ENCODE measurements around the gene CASTOR1. TPM values are rescaled to one million over a fixed set of nuclear protein-coding genes. Genes with fewer than 3 reads are reported as not detected.

CASTOR1 gene
- total RNA-seq, 2 donors from 2014 or later: 10.6 to 12.4 TPM

DNA sequence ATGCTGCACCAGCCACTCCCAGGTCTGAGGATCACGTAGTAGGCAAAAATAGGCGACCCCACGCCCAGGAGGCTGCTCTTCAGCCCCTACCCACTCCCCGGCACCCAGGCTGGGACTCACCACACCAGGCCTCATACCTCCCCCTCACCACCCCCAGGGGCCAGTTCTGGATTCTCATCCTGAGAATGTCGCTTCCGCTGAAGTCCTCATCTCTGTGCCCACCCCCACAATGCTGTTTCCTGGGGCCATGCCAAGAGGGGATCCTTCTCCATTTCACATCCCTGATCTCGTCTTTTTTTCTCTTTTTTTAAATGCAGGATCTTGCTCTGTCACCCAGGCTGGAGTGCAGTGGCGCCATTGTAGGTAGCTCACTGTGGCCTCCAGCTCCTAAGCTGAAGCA, 21.0 kb downstream of the CASTOR1 start:
- H3K27ac Mint-ChIP-seq: peak overlapping the region; percentile 96
- DNase-seq (no peak), ATAC-seq (no peak)
- H3K4me1 Mint-ChIP-seq: peaks cover 44% of the 10 kb centered on the region
- peaks cover 2% of the 10 kb centered on the region for H3K36me3 Mint-ChIP-seq (ENCODE audit: low read depth)
- peak overlapping the region; percentile 82 for H3K4me3 Mint-ChIP-seq
- no peaks in the 10 kb centered on the region for H3K9me3 ChIP-seq (ENCODE audit: control insufficient read depth, low read length, poor library complexity, severe bottlenecking)
- no peaks in the 10 kb centered on the region for H3K27me3 Mint-ChIP-seq

- Mint-ChIP-seq H3K4me1 (peaks cover 44% of the 10 kb centered on the region), H3K27me3 (no peaks in the 10 kb centered on the region), H3K27ac (peak overlapping the region; percentile 96), H3K36me3 (ENCODE audit: low read depth) (peaks cover 2% of the 10 kb centered on the region), H3K4me3 (peak overlapping the region; percentile 96)
- DNase-seq: peak in 2 of 3 donors; percentile 37 to 47
- no peaks in the 10 kb centered on the region for H3K9me3 ChIP-seq (ENCODE audit: control insufficient read depth, low read length, poor library complexity, severe bottlenecking)
- ATAC-seq: no peak
Measured at GRCh38 chr22:30267382-30268302, 21.7 kb downstream of the CASTOR1 start.

- Mint-ChIP-seq H3K4me3 (peak within 1 kb of the TSS; percentile 96), H3K36me3 (ENCODE audit: low read depth) (peaks cover 2% of the 10 kb centered on the region), H3K4me1 (peaks cover 49% of the 10 kb centered on the region)
Measured at GRCh38 chr22:30266445-30267381, 22.6 kb downstream of the CASTOR1 start, which contains the start of gene OSM. Gene OSM (minus strand): TSS chr22:30266851. CDS start chr22:30266799, 52 bp downstream.

GRCh38 chr22:30265823-30266444, 23.4 kb downstream of the CASTOR1 start:
- peaks cover 2% of the 10 kb centered on the region for H3K36me3 Mint-ChIP-seq (ENCODE audit: low read depth)
- H3K27me3 Mint-ChIP-seq: no peaks in the 10 kb centered on the region
- peak overlapping the region; percentile 96 for H3K27ac Mint-ChIP-seq
- peak overlapping the region; percentile 96 for H3K4me3 Mint-ChIP-seq
- peaks cover 55% of the 10 kb centered on the region for H3K4me1 Mint-ChIP-seq
- no peaks in the 10 kb centered on the region for H3K9me3 ChIP-seq (ENCODE audit: control insufficient read depth, low read length, poor library complexity, severe bottlenecking)
- peak; percentile 78 for ATAC-seq
- peak; percentile 64 to 73 (median 68) for DNase-seq

More at GRCh38 chr22:30266445-30267381, 22.6 kb downstream of the CASTOR1 start, which contains the start of gene OSM:
- Mint-ChIP-seq H3K27me3 (no peaks in the 10 kb centered on the region), H3K27ac (peak within 1 kb of the TSS; percentile 96)
- peak; percentile 39 for ATAC-seq
- H3K9me3 ChIP-seq (ENCODE audit: control insufficient read depth, low read length, poor library complexity, severe bottlenecking): no peaks in the 10 kb centered on the region
- DNase-seq: peak; percentile 52 to 59 (median 57)

DNA sequence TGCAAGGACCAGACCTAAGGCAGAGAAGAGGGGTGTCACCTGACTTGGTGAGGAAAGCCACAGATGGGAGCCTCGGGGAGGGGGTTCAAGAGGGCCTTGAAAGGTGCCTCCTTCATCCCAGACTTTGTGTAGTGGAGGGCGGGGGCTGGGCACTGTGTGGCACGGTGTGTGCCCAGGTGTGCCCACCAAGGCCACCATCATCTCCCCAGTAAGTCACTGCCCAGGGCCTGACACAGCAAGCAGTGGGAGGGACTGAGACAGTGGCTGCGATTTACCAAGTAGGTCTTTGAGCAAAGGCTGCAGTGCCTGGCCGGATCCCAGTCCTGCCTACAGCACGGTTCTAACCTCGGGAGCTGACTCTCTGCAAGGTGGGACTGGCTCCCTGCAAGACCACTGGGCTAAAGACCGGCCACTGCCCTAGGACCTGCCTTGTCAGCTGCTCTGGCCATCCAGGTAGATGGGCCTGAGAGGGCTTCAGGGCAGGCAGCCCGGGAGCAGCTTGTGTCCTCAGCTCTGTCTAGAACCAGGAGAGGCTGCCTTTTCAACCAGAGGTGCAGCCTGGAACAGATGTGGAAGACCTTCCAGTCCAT, 24.1 kb downstream of the CASTOR1 start:
- Mint-ChIP-seq H3K36me3 (ENCODE audit: low read depth) (no peaks in the 10 kb centered on the region), H3K27ac (peak overlapping the region; percentile 96), H3K27me3 (no peaks in the 10 kb centered on the region), H3K4me1 (peaks cover 55% of the 10 kb centered on the region), H3K4me3 (peak overlapping the region; percentile 96)
- no peak for DNase-seq
- H3K9me3 ChIP-seq (ENCODE audit: control insufficient read depth, low read length, poor library complexity, severe bottlenecking): no peaks in the 10 kb centered on the region
- no peak for ATAC-seq

GRCh38 chr22:30263883-30264282, 25.4 kb downstream of the CASTOR1 start:
- ATAC-seq: no peak
- H3K36me3 Mint-ChIP-seq (ENCODE audit: low read depth): no peaks in the 10 kb centered on the region
- peak overlapping the region; percentile 96 for H3K4me3 Mint-ChIP-seq
- no peaks in the 10 kb centered on the region for H3K27me3 Mint-ChIP-seq
- peaks cover 55% of the 10 kb centered on the region for H3K4me1 Mint-ChIP-seq
- no peaks in the 10 kb centered on the region for H3K9me3 ChIP-seq (ENCODE audit: control insufficient read depth, low read length, poor library complexity, severe bottlenecking)
- H3K27ac Mint-ChIP-seq: peak overlapping the region; percentile 96
- DNase-seq: no peak

- ATAC-seq (no peak), DNase-seq (peak; percentile 69 to 77 (median 75))
- Mint-ChIP-seq H3K27ac (peak overlapping the region; percentile 78), H3K4me3 (peak overlapping the region; percentile 90), H3K36me3 (ENCODE audit: low read depth) (no peaks in the 10 kb centered on the region), H3K4me1 (peaks cover 52% of the 10 kb centered on the region), H3K27me3 (no peaks in the 10 kb centered on the region)
- no peaks in the 10 kb centered on the region for H3K9me3 ChIP-seq (ENCODE audit: control insufficient read depth, low read length, poor library complexity, severe bottlenecking)
Measured at GRCh38 chr22:30262917-30263741, 26.2 kb downstream of the CASTOR1 start.

DNA sequence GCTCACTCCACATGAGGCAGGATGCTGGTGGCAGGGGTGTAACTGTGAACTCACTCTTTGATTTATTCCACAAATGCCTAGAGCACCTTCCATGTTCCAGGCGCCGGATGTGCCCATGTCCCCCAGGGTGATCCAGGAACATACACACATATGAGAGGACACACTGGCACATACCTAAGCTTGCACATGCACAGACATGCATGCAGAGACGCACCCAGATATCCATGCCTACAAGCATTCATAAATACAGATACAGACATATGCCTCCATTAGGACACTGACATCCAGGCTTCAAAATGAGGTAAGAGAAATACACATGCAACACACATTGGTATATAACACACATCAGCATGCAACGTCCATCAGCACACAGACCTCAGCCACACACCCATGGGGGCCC, 27.2 kb downstream of the CASTOR1 start:
- Mint-ChIP-seq H3K27ac (no peak overlapping the region), H3K36me3 (ENCODE audit: low read depth) (no peaks in the 10 kb centered on the region), H3K4me1 (peaks cover 45% of the 10 kb centered on the region), H3K27me3 (no peaks in the 10 kb centered on the region), H3K4me3 (peak overlapping the region; percentile 70)
- DNase-seq (no peak), ATAC-seq (no peak)
- no peaks in the 10 kb centered on the region for H3K9me3 ChIP-seq (ENCODE audit: control insufficient read depth, low read length, poor library complexity, severe bottlenecking)

GRCh38 chr22:30261134-30261533, 28.2 kb downstream of the CASTOR1 start:
- DNase-seq (no peak), ATAC-seq (no peak)
- peaks cover 42% of the 10 kb centered on the region for H3K4me1 Mint-ChIP-seq
- H3K36me3 Mint-ChIP-seq (ENCODE audit: low read depth): no peaks in the 10 kb centered on the region
- H3K9me3 ChIP-seq (ENCODE audit: control insufficient read depth, low read length, poor library complexity, severe bottlenecking): no peaks in the 10 kb centered on the region
- no peak overlapping the region for H3K27ac Mint-ChIP-seq
- no peak overlapping the region for H3K4me3 Mint-ChIP-seq
- H3K27me3 Mint-ChIP-seq: no peaks in the 10 kb centered on the region

DNA sequence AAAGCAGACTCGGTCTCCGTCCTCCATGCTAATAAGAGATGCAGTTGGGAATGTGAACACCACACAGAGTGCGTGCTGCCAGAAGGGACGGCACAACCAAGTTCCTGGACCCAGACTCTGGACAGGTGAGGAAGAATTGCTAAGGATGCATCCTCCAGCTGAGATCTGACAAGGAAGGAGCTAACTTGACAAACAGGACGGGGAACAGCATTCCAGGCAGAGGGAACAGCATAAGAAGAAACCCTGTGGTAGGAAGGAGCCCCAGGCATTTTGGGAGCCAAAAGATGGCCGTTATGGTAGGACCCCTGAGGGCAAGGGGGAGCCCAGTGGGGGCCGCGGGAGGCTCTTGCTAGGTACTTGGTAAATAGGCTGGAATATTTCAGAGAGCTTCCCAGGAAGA, 28.6 kb downstream of the CASTOR1 start:
- Mint-ChIP-seq H3K27me3 (no peaks in the 10 kb centered on the region), H3K4me1 (peaks cover 39% of the 10 kb centered on the region), H3K36me3 (ENCODE audit: low read depth) (no peaks in the 10 kb centered on the region), H3K4me3 (no peak overlapping the region), H3K27ac (no peak overlapping the region)
- no peak for ATAC-seq
- H3K9me3 ChIP-seq (ENCODE audit: control insufficient read depth, low read length, poor library complexity, severe bottlenecking): no peaks in the 10 kb centered on the region
- DNase-seq: no peak

DNA sequence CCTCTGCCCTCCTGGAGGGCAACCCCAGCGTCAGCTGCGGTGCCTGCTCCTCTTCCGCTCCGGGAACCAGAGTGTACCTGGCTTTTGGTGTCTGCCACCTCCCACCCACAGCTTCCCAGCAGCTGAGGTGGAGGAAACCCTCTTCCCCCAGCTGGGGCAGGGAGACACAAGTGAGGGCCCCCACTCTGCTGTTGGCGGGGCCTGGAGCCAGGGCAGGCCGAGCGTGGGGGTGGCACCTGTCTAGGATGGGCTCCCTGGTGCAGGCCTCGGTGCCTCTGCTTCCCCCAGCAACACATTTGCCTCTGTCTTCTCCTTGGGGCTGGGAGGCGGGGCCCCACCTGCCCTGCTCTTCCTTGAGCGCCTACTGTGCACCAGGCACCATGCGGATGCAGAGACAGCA, 29.0 kb downstream of the CASTOR1 start:
- Mint-ChIP-seq H3K27me3 (no peaks in the 10 kb centered on the region), H3K4me1 (peaks cover 37% of the 10 kb centered on the region), H3K36me3 (ENCODE audit: low read depth) (no peaks in the 10 kb centered on the region), H3K4me3 (no peak overlapping the region), H3K27ac (no peak overlapping the region)
- DNase-seq: no peak
- ATAC-seq: no peak
- no peaks in the 10 kb centered on the region for H3K9me3 ChIP-seq (ENCODE audit: control insufficient read depth, low read length, poor library complexity, severe bottlenecking)

- ATAC-seq: no peak
- no peaks in the 10 kb centered on the region for H3K9me3 ChIP-seq (ENCODE audit: control insufficient read depth, low read length, poor library complexity, severe bottlenecking)
- Mint-ChIP-seq H3K27ac (no peak overlapping the region), H3K4me3 (no peak overlapping the region), H3K27me3 (no peaks in the 10 kb centered on the region), H3K36me3 (ENCODE audit: low read depth) (no peaks in the 10 kb centered on the region), H3K4me1 (peaks cover 14% of the 10 kb centered on the region)
- DNase-seq: no peak
Measured at GRCh38 chr22:30254314-30254713, 35.0 kb downstream of the CASTOR1 start.
